ENCODE data around the gene GCHFR.

The GCHFR gene

GRCh38 chr15:40782609-40783227, 18.9 kb downstream of the GCHFR start:
- peak; percentile 88 for DNase-seq

- DNase-seq: no peak
Observed at GRCh38 chr15:40785164-40785563, 21.3 kb downstream of the GCHFR start.

GRCh38 chr15:40785814-40786213, 21.9 kb downstream of the GCHFR start:
- DNase-seq: no peak

GRCh38 chr15:40787344-40787841, 23.5 kb downstream of the GCHFR start:
- DNase-seq: peak; percentile 41

- DNase-seq: no peak
Observed at GRCh38 chr15:40787991-40788390, 24.1 kb downstream of the GCHFR start.

- no peak for DNase-seq
Observed at GRCh38 chr15:40789119-40789518, 25.3 kb downstream of the GCHFR start.

GRCh38 chr15:40789999-40790398, 26.1 kb downstream of the GCHFR start:
- no peak for DNase-seq

GRCh38 chr15:40790718-40791117, 26.9 kb downstream of the GCHFR start:
- no peak for DNase-seq

- DNase-seq: no peak
Observed at GRCh38 chr15:40792394-40792793, 28.5 kb downstream of the GCHFR start.

GRCh38 chr15:40793216-40793989, 29.5 kb downstream of the GCHFR start:
- DNase-seq: no peak

GRCh38 chr15:40796041-40796440, 32.2 kb downstream of the GCHFR start:
- no peak for DNase-seq

- DNase-seq: no peak
Observed at GRCh38 chr15:40796512-40796911, 32.6 kb downstream of the GCHFR start.

- DNase-seq: no peak
Observed at GRCh38 chr15:40799523-40799922, 35.7 kb downstream of the GCHFR start.

- no peak for DNase-seq
Observed at GRCh38 chr15:40803076-40803475, 39.2 kb downstream of the GCHFR start.

GRCh38 chr15:40803688-40804087, 39.8 kb downstream of the GCHFR start:
- no peak for DNase-seq

- DNase-seq: no peak
Observed at GRCh38 chr15:40806672-40807027, 42.8 kb downstream of the GCHFR start.

GRCh38 chr15:40807028-40807887, 43.4 kb downstream of the GCHFR start, which contains the start of the genes DNAJC17 and ZFYVE19:
DNAJC17 (minus strand) TSS chr15:40807473; CDS start chr15:40807446, 27 bp downstream.
ZFYVE19 (plus strand) TSS chr15:40807089; CDS start chr15:40807590, 501 bp downstream.
- peak; percentile 93 for DNase-seq

GRCh38 chr15:40807888-40808461, 44.1 kb downstream of the GCHFR start:
- no peak for DNase-seq

GRCh38 chr15:40808861-40809450, 45.1 kb downstream of the GCHFR start:
- DNase-seq: no peak

GRCh38 chr15:40812721-40813425, 49.0 kb downstream of the GCHFR start:
- no peak for DNase-seq

- DNase-seq: no peak
Observed at GRCh38 chr15:40815042-40815698, 51.3 kb downstream of the GCHFR start.

Measured in RPMI8226 (cell line).